ENCODE measurements around the gene ZRANB1.

- no peak for TF ChIP-seq EZH2 (IDR thresholded peaks at IDR 0.05; ENCODE audit: borderline replicate concordance)
- TF ChIP-seq, protein P1, sequence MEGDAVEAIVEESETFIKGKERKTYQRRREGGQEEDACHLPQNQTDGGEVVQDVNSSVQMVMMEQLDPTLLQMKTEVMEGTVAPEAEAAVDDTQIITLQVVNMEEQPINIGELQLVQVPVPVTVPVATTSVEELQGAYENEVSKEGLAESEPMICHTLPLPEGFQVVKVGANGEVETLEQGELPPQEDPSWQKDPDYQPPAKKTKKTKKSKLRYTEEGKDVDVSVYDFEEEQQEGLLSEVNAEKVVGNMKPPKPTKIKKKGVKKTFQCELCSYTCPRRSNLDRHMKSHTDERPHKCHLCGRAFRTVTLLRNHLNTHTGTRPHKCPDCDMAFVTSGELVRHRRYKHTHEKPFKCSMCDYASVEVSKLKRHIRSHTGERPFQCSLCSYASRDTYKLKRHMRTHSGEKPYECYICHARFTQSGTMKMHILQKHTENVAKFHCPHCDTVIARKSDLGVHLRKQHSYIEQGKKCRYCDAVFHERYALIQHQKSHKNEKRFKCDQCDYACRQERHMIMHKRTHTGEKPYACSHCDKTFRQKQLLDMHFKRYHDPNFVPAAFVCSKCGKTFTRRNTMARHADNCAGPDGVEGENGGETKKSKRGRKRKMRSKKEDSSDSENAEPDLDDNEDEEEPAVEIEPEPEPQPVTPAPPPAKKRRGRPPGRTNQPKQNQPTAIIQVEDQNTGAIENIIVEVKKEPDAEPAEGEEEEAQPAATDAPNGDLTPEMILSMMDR (IDR thresholded peaks at IDR 0.05; ENCODE audit: poor library complexity) = no peak
- TF ChIP-seq EZH2phosphoT487 (IDR thresholded peaks at IDR 0.05; ENCODE audit: low read depth, severe bottlenecking, unreplicated experiment) = no peak
These were observed 52.9 kb downstream of the ZRANB1 start for GRCh38 chr10:124994573-124995473.
